Endothelial cell of umbilical vein (primary cell): ENCODE results near the gene MGLL. TPM values are rescaled to one million over a fixed set of nuclear protein-coding genes. Genes with fewer than 3 reads are reported as not detected.

ENCODE experiments used
- BruUV-seq: library from RNA; stranded (reverse); fragments of 400-500 nt; replicated peaks from 2 replicates; lab custom pipeline; 2021; lab: Mats Ljungman, UMichigan
- CTCF ChIA-PET: fragments of 300-600, 350-600 bp; sonication (Branson Sonifier 250); formaldehyde crosslinking; loops from one replicate; lab custom pipeline; 2021; ENCODE audit warnings: antibody characterized with exemption, inconsistent platforms; lab: Charles Lee
- POLR2A ChIA-PET: fragments of 300-600, 350-600 bp; sonication (Branson Sonifier 250); formaldehyde crosslinking; loops from one replicate; lab custom pipeline; 2021; ENCODE audit warnings: antibody characterized with exemption, inconsistent platforms; lab: Charles Lee
- DNase-seq: peaks from one replicate; pipeline ENCODE4 v3.0.0-alpha.2; 2011; ENCODE audit warnings: low read depth, low spot score
- FAIRE-seq: peaks from 2 replicates; lab custom pipeline; 2011; peaks lifted over from hg19 to GRCh38; lab: Jason Lieb, UNC
- H2AFZ ChIP-seq: 2 replicates; pipeline ENCODE4 v1.6.0; 2012; ENCODE audit warnings: low read depth, low read length, control low read depth, inconsistent platforms
- H3K27ac ChIP-seq: 2 replicates; pipeline ENCODE4 v1.5.1; 2011; ENCODE audit warnings: low read depth, mild to moderate bottlenecking, control low read depth, low read length, moderate library complexity; ENCODE audit not compliant: insufficient read depth
- H3K27me3 ChIP-seq, 2 experiments: 2 replicates each; pipeline versions ENCODE4 v1.6.0 to v1.6.1; 2011; ENCODE audit warnings: low read length in 2 of 2, mixed read lengths in 1 of 2; ENCODE audit not compliant: control insufficient read depth in 2 of 2, insufficient read depth in 2 of 2
- H3K36me3 ChIP-seq, 2 experiments: 2 replicates in 1 of 2; 3 replicates in 1 of 2; pipeline ENCODE4 v1.5.1; 2011; ENCODE audit warnings: low read length in 2 of 2, mild to moderate bottlenecking in 1 of 2, moderate library complexity in 1 of 2; ENCODE audit not compliant: control insufficient read depth in 2 of 2, insufficient read depth in 2 of 2; ENCODE audit errors: extremely low read depth in 1 of 2
- H3K4me1 ChIP-seq: 3 replicates; pipeline ENCODE4 v1.5.1; 2011; ENCODE audit warnings: mild to moderate bottlenecking, low read length; ENCODE audit not compliant: control insufficient read depth, insufficient read depth; ENCODE audit errors: extremely low read depth
- H3K4me2 ChIP-seq: 2 replicates; pipeline ENCODE4 v1.6.1; 2011; ENCODE audit warnings: low read length, control low read depth, mixed read lengths; ENCODE audit not compliant: insufficient read depth
- H3K4me3 ChIP-seq, 3 experiments: fragments of 200-600 bp in 1 of 3; sonication (generic), shearing (Covaris generic) in 1 of 3; replicated peaks in 1 of 3; 2 replicates each; pipeline ENCODE4 v1.5.1; 2011 to 2016; ENCODE audit warnings: control low read depth in 3 of 3, low read length in 3 of 3, mild to moderate bottlenecking in 2 of 3, inconsistent platforms in 1 of 3, low read depth in 1 of 3, moderate library complexity in 1 of 3; ENCODE audit not compliant: insufficient read depth in 1 of 3
- H3K79me2 ChIP-seq: 2 replicates; pipeline ENCODE4 v1.6.0; 2012; ENCODE audit warnings: low read length, inconsistent platforms; ENCODE audit not compliant: control insufficient read depth, insufficient read depth
- H3K9ac ChIP-seq: replicated peaks from 2 replicates; pipeline ENCODE3; 2011; ENCODE audit warnings: low read length, control low read depth; ENCODE audit not compliant: insufficient read depth; ENCODE audit errors: extremely low read depth
- H3K9me1 ChIP-seq: replicated peaks from 3 replicates; pipeline ENCODE4 v1.6.0; 2011; ENCODE audit warnings: mild to moderate bottlenecking, low read length; ENCODE audit not compliant: control insufficient read depth, insufficient read depth; ENCODE audit errors: extremely low read depth
- H3K9me3 ChIP-seq: replicated peaks from 2 replicates; pipeline ENCODE4 v1.5.1; 2012; ENCODE audit warnings: low read length, inconsistent platforms; ENCODE audit not compliant: control insufficient read depth, insufficient read depth
- H4K20me1 ChIP-seq: replicated peaks from 2 replicates; pipeline ENCODE3; 2011; ENCODE audit warnings: mild to moderate bottlenecking, low read length; ENCODE audit not compliant: control insufficient read depth, insufficient read depth; ENCODE audit errors: extremely low read depth
- EZH2 ChIP-seq: IDR thresholded peaks from 2 replicates; pipeline ENCODE4 v1.6.1; 2012; ENCODE audit warnings: borderline replicate concordance, low read depth, mild to moderate bottlenecking, moderate library complexity, low read length, inconsistent platforms; ENCODE audit not compliant: severe bottlenecking
- FOS ChIP-seq: IDR thresholded peaks from 2 replicates; pipeline ENCODE4 v1.6.1; 2011; ENCODE audit warnings: mild to moderate bottlenecking, low read length, moderate library complexity, borderline replicate concordance; ENCODE audit not compliant: insufficient read depth
- GATA2 ChIP-seq: IDR thresholded peaks from 2 replicates; pipeline ENCODE4 v1.7.0; 2011; ENCODE audit warnings: low read depth, mild to moderate bottlenecking, moderate library complexity, mixed read lengths, low read length; ENCODE audit not compliant: insufficient read length, insufficient read depth
- JUN ChIP-seq: IDR thresholded peaks from 2 replicates; pipeline ENCODE4 v1.6.1; 2011; ENCODE audit warnings: borderline replicate concordance, low read depth; ENCODE audit not compliant: insufficient read length, insufficient read depth
- MAX ChIP-seq: IDR thresholded peaks from 2 replicates; pipeline ENCODE4 v1.6.1; 2011; ENCODE audit not compliant: insufficient read depth, insufficient read length
- POLR2A ChIP-seq: IDR thresholded peaks from 2 replicates; pipeline ENCODE4 v1.6.1; 2012; ENCODE audit warnings: low read depth, mild to moderate bottlenecking, control low read depth, low read length
- POLR2AphosphoS5 ChIP-seq: IDR thresholded peaks from 2 replicates; pipeline ENCODE4 v1.6.1; 2012; ENCODE audit warnings: low read depth, mild to moderate bottlenecking, control low read depth, low read length, moderate library complexity; ENCODE audit not compliant: insufficient read depth
- dilution Hi-C: fragments of 300-500 bp; cut with MboI; formaldehyde crosslinking; loops from one replicate; pipeline ENCODE4 v1.15.0; 2019; ENCODE audit warnings: low sequenced_read_pairs; ENCODE audit not compliant: extremely low pct_ligation_motif_present
- intact Hi-C: fragments of 100-400 bp; cut with micrococcal nuclease; formaldehyde crosslinking; loops from one replicate; pipeline ENCODE4 v1.10.0; 2022
- polyA plus RNA-seq, 4 experiments: library from polyadenylated mRNA; depleted of rRNA in 3 of 4; stranded (reverse) in 3 of 4; unstranded in 1 of 4; fragments of >200 nt; gene quantifications; 2 replicates each; pipeline versions ENCODE4 v1.2.1 to v1.2.3, GENCODE V29; 2011 to 2012; ENCODE audit warnings: missing spikeins in 1 of 4
- total RNA-seq: library from RNA; stranded (reverse); gene quantifications from 2 replicates; pipeline ENCODE4 v1.2.3, GENCODE V29; 2021
- TF ChIP-seq, protein P1 (sequence below), 2 donors: IDR thresholded peaks; 1 replicate in 1 of 2; 2 replicates in 1 of 2; pipeline ENCODE4 v1.5.1; 2011; ENCODE audit warnings: low read length in 2 of 2, mild to moderate bottlenecking in 2 of 2, moderate library complexity in 2 of 2, control low read depth in 1 of 2, inconsistent platforms in 1 of 2, low read depth in 1 of 2; ENCODE audit not compliant: insufficient read depth in 1 of 2; ENCODE audit errors: extremely low read depth in 1 of 2

The MGLL gene
- total and polyA plus RNA-seq, 2 donors (not counting 3 experiments of a cell fraction or from before 2014, with no cell fraction given): 30.7 to 60.2 TPM

- DNase-seq (no peak), FAIRE-seq (no peak)
- intact Hi-C loops (loop anchor here (2.0 kb wide), 1 partner anchor 22 kb away; no protein-coding TSS in a partner anchor), dilution Hi-C loops (no loop called here)
- POLR2A ChIA-PET: interaction anchor here (0.7 kb wide), 1 partner anchor 35 kb away, joined by 6 read pairs; no protein-coding TSS in a partner anchor
- no peaks in the 10 kb centered on the region for H3K9me1 ChIP-seq
- no TSS peak for BruUV-seq
- peaks cover 43% of the 10 kb centered on the region for H3K4me1 ChIP-seq
- no peaks in the 10 kb centered on the region for H4K20me1 ChIP-seq
- CTCF ChIA-PET: interaction anchor here (1.2 to 2.2 kb wide), 2 partner anchors 26 to 41 kb away, joined by 3 to 6 read pairs; no protein-coding TSS in a partner anchor
- no peaks in the 10 kb centered on the region for H3K9me3 ChIP-seq
- no peak overlapping the region for H3K27ac ChIP-seq
- H3K4me3 ChIP-seq: no peak overlapping the region
- no peak overlapping the region for H2AFZ ChIP-seq
- H3K36me3 ChIP-seq: no peaks in the 10 kb centered on the region
- no peak for TF ChIP-seq POLR2A
- TF ChIP-seq FOS: no peak
- TF ChIP-seq POLR2AphosphoS5: no peak
- TF ChIP-seq GATA2: no peak
- TF ChIP-seq JUN: no peak
- TF ChIP-seq, protein P1, sequence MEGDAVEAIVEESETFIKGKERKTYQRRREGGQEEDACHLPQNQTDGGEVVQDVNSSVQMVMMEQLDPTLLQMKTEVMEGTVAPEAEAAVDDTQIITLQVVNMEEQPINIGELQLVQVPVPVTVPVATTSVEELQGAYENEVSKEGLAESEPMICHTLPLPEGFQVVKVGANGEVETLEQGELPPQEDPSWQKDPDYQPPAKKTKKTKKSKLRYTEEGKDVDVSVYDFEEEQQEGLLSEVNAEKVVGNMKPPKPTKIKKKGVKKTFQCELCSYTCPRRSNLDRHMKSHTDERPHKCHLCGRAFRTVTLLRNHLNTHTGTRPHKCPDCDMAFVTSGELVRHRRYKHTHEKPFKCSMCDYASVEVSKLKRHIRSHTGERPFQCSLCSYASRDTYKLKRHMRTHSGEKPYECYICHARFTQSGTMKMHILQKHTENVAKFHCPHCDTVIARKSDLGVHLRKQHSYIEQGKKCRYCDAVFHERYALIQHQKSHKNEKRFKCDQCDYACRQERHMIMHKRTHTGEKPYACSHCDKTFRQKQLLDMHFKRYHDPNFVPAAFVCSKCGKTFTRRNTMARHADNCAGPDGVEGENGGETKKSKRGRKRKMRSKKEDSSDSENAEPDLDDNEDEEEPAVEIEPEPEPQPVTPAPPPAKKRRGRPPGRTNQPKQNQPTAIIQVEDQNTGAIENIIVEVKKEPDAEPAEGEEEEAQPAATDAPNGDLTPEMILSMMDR (IDR thresholded peaks at IDR 0.05; ENCODE audit: extremely low read depth in 1 of 2, insufficient read depth in 1 of 2, low read depth in 1 of 2, low read length in 2 of 2): no peak
- no peak for TF ChIP-seq EZH2
- no peak for TF ChIP-seq MAX
- H3K4me2 ChIP-seq: no peak overlapping the region
- peaks cover 11% of the 10 kb centered on the region for H3K79me2 ChIP-seq
- no peaks in the 10 kb centered on the region for H3K27me3 ChIP-seq
- no peak overlapping the region for H3K9ac ChIP-seq
Measured at GRCh38 chr3:127736801-127737539, 85.3 kb downstream of the MGLL start.
